ENCODE results near the gene ATF6B.

The ATF6B gene

DNA sequence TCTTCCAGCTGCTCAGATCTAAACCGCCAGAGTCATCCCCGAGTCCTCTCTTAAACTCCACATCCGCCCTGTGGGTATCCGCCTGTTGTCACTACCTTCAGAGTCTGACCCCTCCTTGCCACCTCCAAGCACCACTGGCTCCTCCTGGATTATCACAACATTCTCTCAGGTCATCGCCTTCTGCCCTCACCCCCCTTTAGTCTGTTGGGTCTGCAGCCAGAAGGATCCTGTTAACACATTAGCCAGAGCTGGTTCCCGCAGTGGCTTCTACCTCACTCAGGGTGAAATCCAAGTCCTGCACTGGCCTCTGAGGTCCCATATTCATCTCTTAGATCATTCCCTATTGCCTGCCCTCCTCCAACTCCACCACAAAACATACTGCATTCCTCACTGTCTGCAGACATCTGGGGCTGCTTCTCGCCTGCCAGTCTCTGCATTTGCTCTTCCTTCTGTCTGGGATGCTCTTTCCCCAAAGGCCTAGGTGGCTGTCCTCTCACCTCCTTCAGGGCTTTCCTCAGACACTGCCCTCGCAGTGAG, 53.0 kb downstream of the ATF6B start:
- Histone ChIP-seq H3K27me3 (ENCODE audit: control insufficient read depth in 1 of 2, insufficient read depth in 1 of 2, low read length in 2 of 2) (peaks cover 0 to 40% of the 10 kb centered on the region in 2 experiments), H3K4me1 (ENCODE audit: control insufficient read depth, insufficient read depth, low read depth, low read length) (peaks cover 28% of the 10 kb centered on the region)
- peak; percentile 45 for DNase-seq

DNA sequence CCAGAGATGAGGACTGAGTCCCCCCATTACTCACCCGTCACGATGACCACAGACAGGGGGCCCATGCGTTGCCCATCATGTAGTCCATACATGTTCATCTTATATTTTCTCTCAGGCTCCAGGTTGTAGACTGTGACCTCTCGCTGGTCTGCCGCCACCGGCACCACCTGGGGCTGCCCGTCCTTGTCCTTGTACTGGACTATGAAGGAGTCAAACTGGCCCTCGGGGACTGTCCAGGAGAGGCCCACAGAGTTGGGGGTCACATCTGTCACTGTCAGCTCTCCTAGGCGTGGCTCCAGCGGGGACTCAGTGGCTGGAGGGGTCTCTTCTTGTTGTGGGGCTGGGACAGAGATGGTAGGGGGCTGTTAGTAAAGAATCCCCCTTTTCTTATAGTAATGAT, 54.4 kb downstream of the ATF6B start:
- Histone ChIP-seq H3K27me3 (ENCODE audit: control insufficient read depth in 1 of 2, insufficient read depth in 1 of 2, low read length in 2 of 2) (peaks cover 0 to 44% of the 10 kb centered on the region in 2 experiments), H2BK120ac (ENCODE audit: low read depth, low read length) (no peak overlapping the region), H3K4me2 (ENCODE audit: low read length, poor library complexity, severe bottlenecking) (no peak overlapping the region), H3K14ac (ENCODE audit: low read length in 2 of 2) (no peak overlapping the region), H2AFZ (ENCODE audit: low read depth, low read length) (no peak overlapping the region), H3K79me1 (replicated peaks; ENCODE audit: low read length, poor library complexity, severe bottlenecking) (no peaks in the 10 kb centered on the region), H3K27ac (ENCODE audit: low read length, poor library complexity, severe bottlenecking) (no peak overlapping the region), H2BK12ac (ENCODE audit: low read length in 2 of 2) (no peak overlapping the region), H3K23ac (ENCODE audit: low read length in 2 of 2) (no peak overlapping the region), H3K9me3 (ENCODE audit: control insufficient read depth, low read length) (no peaks in the 10 kb centered on the region), H3K4me3 (ENCODE audit: insufficient read depth in 1 of 2, low read depth in 1 of 2, low read length in 2 of 2) (no peak overlapping the region), H3K36me3 (ENCODE audit: control insufficient read depth in 1 of 2, insufficient read depth in 2 of 2, low read depth in 1 of 2, low read length in 2 of 2) (peaks cover 0 to 78% of the 10 kb centered on the region in 2 experiments), H2BK15ac (ENCODE audit: low read depth, poor library complexity, severe bottlenecking) (no peak overlapping the region), H4K8ac (ENCODE audit: low read length) (no peak overlapping the region), H4K91ac (ENCODE audit: low read length) (no peak overlapping the region), H3K4me1 (ENCODE audit: control insufficient read depth, insufficient read depth, low read depth, low read length) (peaks cover 18% of the 10 kb centered on the region), H3K9ac (ENCODE audit: low read length) (no peak overlapping the region), H2BK5ac (ENCODE audit: low read depth, low read length, poor library complexity, severe bottlenecking) (no peak overlapping the region), H2AK5ac (ENCODE audit: low read length, severe bottlenecking) (no peak overlapping the region), H3K4ac (ENCODE audit: low read depth in 1 of 2, low read length in 2 of 2) (no peak overlapping the region), H3K18ac (ENCODE audit: low read depth in 1 of 2, low read length in 2 of 2) (no peak overlapping the region)
- no peak for DNase-seq
- 96% methylated on average over 8 of the region's 10 CpGs for WGBS

More for the DNA sequence above, 53.0 kb downstream of the ATF6B start:
- Histone ChIP-seq H2BK5ac (ENCODE audit: low read depth, low read length, poor library complexity, severe bottlenecking) (no peak overlapping the region), H4K8ac (ENCODE audit: low read length) (no peak overlapping the region), H4K91ac (ENCODE audit: low read length) (no peak overlapping the region), H3K9ac (ENCODE audit: low read length) (peak overlapping the region; percentile 20), H3K79me1 (replicated peaks; ENCODE audit: low read length, poor library complexity, severe bottlenecking) (no peaks in the 10 kb centered on the region), H2BK12ac (ENCODE audit: low read length in 2 of 2) (no peak overlapping the region), H3K14ac (ENCODE audit: low read length in 2 of 2) (no peak overlapping the region), H3K4ac (ENCODE audit: low read depth in 1 of 2, low read length in 2 of 2) (no peak overlapping the region), H2BK120ac (ENCODE audit: low read depth, low read length) (no peak overlapping the region), H3K36me3 (ENCODE audit: control insufficient read depth in 1 of 2, insufficient read depth in 2 of 2, low read depth in 1 of 2, low read length in 2 of 2) (peaks cover 0 to 77% of the 10 kb centered on the region in 2 experiments), H2AK5ac (ENCODE audit: low read length, severe bottlenecking) (no peak overlapping the region), H3K4me3 (ENCODE audit: insufficient read depth in 1 of 2, low read depth in 1 of 2, low read length in 2 of 2) (no peak overlapping the region), H2AFZ (ENCODE audit: low read depth, low read length) (no peak overlapping the region), H3K27ac (ENCODE audit: low read length, poor library complexity, severe bottlenecking) (peak overlapping the region; percentile 0), H3K18ac (ENCODE audit: low read depth in 1 of 2, low read length in 2 of 2) (peak overlapping the region in 1 of 2 experiments; percentile 1), H2BK15ac (ENCODE audit: low read depth, poor library complexity, severe bottlenecking) (no peak overlapping the region), H3K4me2 (ENCODE audit: low read length, poor library complexity, severe bottlenecking) (no peak overlapping the region), H3K9me3 (ENCODE audit: control insufficient read depth, low read length) (no peaks in the 10 kb centered on the region), H3K23ac (ENCODE audit: low read length in 2 of 2) (no peak overlapping the region)
- 89% methylated on average over 8 of the region's 8 CpGs for WGBS

DNA sequence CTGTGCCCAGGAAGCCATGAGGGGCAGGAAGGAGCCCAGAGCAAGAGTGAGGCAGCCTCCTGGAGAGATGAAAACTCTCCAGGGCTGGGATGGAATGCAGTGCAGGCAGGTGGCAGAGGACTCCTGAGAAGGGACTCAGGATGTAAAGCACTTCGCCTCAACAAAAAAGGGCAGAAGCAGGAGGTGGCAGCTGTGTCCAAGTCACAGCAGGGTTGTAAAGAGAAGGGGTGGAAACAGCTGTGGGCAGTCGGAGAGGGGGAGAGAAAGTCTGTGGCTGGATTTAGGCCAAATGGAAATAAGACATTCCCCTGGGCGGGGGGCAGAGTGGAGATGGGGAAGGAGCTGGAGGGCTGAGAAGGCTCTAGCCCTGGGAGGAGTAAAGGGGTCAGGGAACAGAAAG, 54.9 kb downstream of the ATF6B start:
- peaks cover 0 to 80% of the 10 kb centered on the region in 2 experiments for H3K36me3 ChIP-seq (ENCODE audit: control insufficient read depth in 1 of 2, insufficient read depth in 2 of 2, low read depth in 1 of 2, low read length in 2 of 2)
- H3K79me1 ChIP-seq (replicated peaks; ENCODE audit: low read length, poor library complexity, severe bottlenecking), result no peaks in the 10 kb centered on the region
- H3K18ac ChIP-seq (ENCODE audit: low read depth in 1 of 2, low read length in 2 of 2), result no peak overlapping the region
- H3K4me3 ChIP-seq (ENCODE audit: insufficient read depth in 1 of 2, low read depth in 1 of 2, low read length in 2 of 2), result no peak overlapping the region
- no peaks in the 10 kb centered on the region for H3K9me3 ChIP-seq (ENCODE audit: control insufficient read depth, low read length)
- H2BK15ac ChIP-seq (ENCODE audit: low read depth, poor library complexity, severe bottlenecking), result no peak overlapping the region
- no peak for DNase-seq
- H3K14ac ChIP-seq (ENCODE audit: low read length in 2 of 2), result no peak overlapping the region
- no peak overlapping the region for H3K23ac ChIP-seq (ENCODE audit: low read length in 2 of 2)
- H2BK120ac ChIP-seq (ENCODE audit: low read depth, low read length), result no peak overlapping the region
- peaks cover 18% of the 10 kb centered on the region for H3K4me1 ChIP-seq (ENCODE audit: control insufficient read depth, insufficient read depth, low read depth, low read length)
- no peak overlapping the region for H2BK5ac ChIP-seq (ENCODE audit: low read depth, low read length, poor library complexity, severe bottlenecking)
- H3K27me3 ChIP-seq (ENCODE audit: control insufficient read depth in 1 of 2, insufficient read depth in 1 of 2, low read length in 2 of 2), result peaks cover 0 to 47% of the 10 kb centered on the region in 2 experiments
- H3K4ac ChIP-seq (ENCODE audit: low read depth in 1 of 2, low read length in 2 of 2), result no peak overlapping the region
- H3K9ac ChIP-seq (ENCODE audit: low read length), result no peak overlapping the region
- no peak overlapping the region for H2BK12ac ChIP-seq (ENCODE audit: low read length in 2 of 2)
- no peak overlapping the region for H2AK5ac ChIP-seq (ENCODE audit: low read length, severe bottlenecking)
- no peak overlapping the region for H4K91ac ChIP-seq (ENCODE audit: low read length)
- no peak overlapping the region for H4K8ac ChIP-seq (ENCODE audit: low read length)
- H2AFZ ChIP-seq (ENCODE audit: low read depth, low read length), result no peak overlapping the region
- 93% methylated on average over 3 of the region's 3 CpGs for WGBS
- no peak overlapping the region for H3K4me2 ChIP-seq (ENCODE audit: low read length, poor library complexity, severe bottlenecking)
- H3K27ac ChIP-seq (ENCODE audit: low read length, poor library complexity, severe bottlenecking), result no peak overlapping the region

DNA sequence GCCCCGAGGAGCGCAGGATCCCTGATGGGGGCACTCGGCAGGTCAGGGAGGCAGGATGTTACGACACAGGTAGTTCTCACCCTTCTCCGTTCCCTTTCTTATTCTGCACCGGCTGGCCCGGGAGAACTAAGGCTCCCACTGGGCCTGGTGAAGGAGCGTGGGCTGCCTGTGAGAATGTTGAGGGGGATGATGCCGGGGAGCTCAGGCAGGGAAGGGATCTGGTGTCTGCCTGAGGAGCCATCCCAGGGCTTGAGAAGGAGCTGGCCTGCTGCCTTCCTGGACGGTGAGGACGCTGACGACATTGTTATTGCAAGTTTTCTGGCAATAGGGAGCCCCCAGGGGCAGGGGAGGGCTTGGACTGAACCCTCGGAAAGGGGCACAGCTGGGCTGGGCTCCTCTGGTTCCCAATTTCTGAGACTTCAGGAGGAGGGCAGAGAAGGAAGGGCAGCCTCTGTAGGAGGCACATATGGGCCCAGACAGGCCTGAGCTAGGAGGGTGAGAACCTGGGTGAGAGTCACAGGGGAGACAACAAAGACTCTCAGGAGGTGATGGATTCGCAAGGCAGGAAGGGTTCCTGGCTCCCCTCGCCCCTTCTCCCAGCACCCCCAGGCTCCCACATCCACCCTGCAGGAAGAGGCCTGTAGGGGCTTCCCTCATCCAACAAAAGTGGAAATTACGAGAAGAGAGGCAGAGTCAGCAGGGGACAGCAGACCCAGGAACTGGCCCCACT, 57.1 kb downstream of the ATF6B start:
- Histone ChIP-seq H2BK120ac (ENCODE audit: low read depth, low read length) (no peak overlapping the region), H3K23ac (ENCODE audit: low read length in 2 of 2) (no peak overlapping the region), H4K8ac (ENCODE audit: low read length) (no peak overlapping the region), H3K4ac (ENCODE audit: low read depth in 1 of 2, low read length in 2 of 2) (no peak overlapping the region), H3K14ac (ENCODE audit: low read length in 2 of 2) (no peak overlapping the region), H3K27ac (ENCODE audit: low read length, poor library complexity, severe bottlenecking) (no peak overlapping the region), H3K9me3 (ENCODE audit: control insufficient read depth, low read length) (no peaks in the 10 kb centered on the region), H3K79me1 (replicated peaks; ENCODE audit: low read length, poor library complexity, severe bottlenecking) (no peaks in the 10 kb centered on the region), H2BK5ac (ENCODE audit: low read depth, low read length, poor library complexity, severe bottlenecking) (peak overlapping the region; percentile 22), H3K9ac (ENCODE audit: low read length) (peak overlapping the region; percentile 64), H3K18ac (ENCODE audit: low read depth in 1 of 2, low read length in 2 of 2) (no peak overlapping the region), H2BK12ac (ENCODE audit: low read length in 2 of 2) (no peak overlapping the region), H3K27me3 (ENCODE audit: control insufficient read depth in 1 of 2, insufficient read depth in 1 of 2, low read length in 2 of 2) (peaks cover 0 to 49% of the 10 kb centered on the region in 2 experiments), H3K4me1 (ENCODE audit: control insufficient read depth, insufficient read depth, low read depth, low read length) (peaks cover 13% of the 10 kb centered on the region), H2AFZ (ENCODE audit: low read depth, low read length) (no peak overlapping the region), H2AK5ac (ENCODE audit: low read length, severe bottlenecking) (no peak overlapping the region), H3K4me2 (ENCODE audit: low read length, poor library complexity, severe bottlenecking) (no peak overlapping the region), H2BK15ac (ENCODE audit: low read depth, poor library complexity, severe bottlenecking) (no peak overlapping the region), H4K91ac (ENCODE audit: low read length) (no peak overlapping the region), H3K36me3 (ENCODE audit: control insufficient read depth in 1 of 2, insufficient read depth in 2 of 2, low read depth in 1 of 2, low read length in 2 of 2) (peaks cover 0 to 88% of the 10 kb centered on the region in 2 experiments), H3K4me3 (ENCODE audit: insufficient read depth in 1 of 2, low read depth in 1 of 2, low read length in 2 of 2) (no peak overlapping the region)
- 77% methylated on average over 16 of the region's 16 CpGs for WGBS
- DNase-seq, result no peak
